Measurements from ENCODE around the gene UVSSA.

GRCh38 chr4:1385373-1386340 is 38.6 kb downstream of the UVSSA start:
- TF ChIP-seq CTCF (IDR thresholded peaks at IDR 0.05) (no peak), ZFX (IDR thresholded peaks at IDR 0.05; ENCODE audit: borderline replicate concordance) (no peak)
